Measurements from ENCODE around the gene ZNF286A.
A peak's percentile ranks its signal among the peaks of the same experiment; 100 is the strongest.
"Not testable (repeated sequence)": the region's sequence is repeated elsewhere in the genome, so short reads cannot be mapped to it uniquely, and the experiment has no call there.

The ZNF286A gene

GRCh38 chr17:15654401-15654800, 45.2 kb upstream of the ZNF286A start:
- not testable (repeated sequence) for H3K4me1 ChIP-seq (ENCODE audit: control insufficient read depth, low read depth, low read length); H3K27ac ChIP-seq (ENCODE audit: low read depth, low read length); H2BK120ac ChIP-seq (ENCODE audit: low read depth, low read length); H3K23ac ChIP-seq (ENCODE audit: low read length); H3K79me1 ChIP-seq (ENCODE audit: low read length); H3K18ac ChIP-seq (ENCODE audit: low read length); H3K36me3 ChIP-seq (ENCODE audit: control insufficient read depth, insufficient read depth, low read length); H3K4me3 ChIP-seq (ENCODE audit: low read length); DNase-seq; H4K8ac ChIP-seq (ENCODE audit: low read depth, low read length); H2BK15ac ChIP-seq (replicated peaks; ENCODE audit: low read depth); H2BK5ac ChIP-seq (ENCODE audit: low read length); H3K4ac ChIP-seq (ENCODE audit: low read depth, low read length); H3K79me2 ChIP-seq (ENCODE audit: control insufficient read depth, insufficient read depth, low read length); H3K56ac ChIP-seq (ENCODE audit: low read length); H3K27me3 ChIP-seq (ENCODE audit: insufficient read depth, low read length, poor library complexity); H3K4me2 ChIP-seq (ENCODE audit: low read length); H4K5ac ChIP-seq (ENCODE audit: low read length); H3K9ac ChIP-seq (ENCODE audit: low read length); H2AK5ac ChIP-seq (ENCODE audit: low read length)
- WGBS (ENCODE audit: extremely low coverage, insufficient coverage, low lambda C conversion rate) = no CpG with 5 or more reads among the region's 3 CpGs

- H3K27ac ChIP-seq (ENCODE audit: low read depth, low read length) = no peak overlapping the region
- H2AK5ac ChIP-seq (ENCODE audit: low read length) = no peak overlapping the region
- no peak overlapping the region for H3K56ac ChIP-seq (ENCODE audit: low read length)
- H3K36me3 ChIP-seq (ENCODE audit: control insufficient read depth, insufficient read depth, low read length) = no peaks in the 10 kb centered on the region
- H2BK5ac ChIP-seq (ENCODE audit: low read length) = no peak overlapping the region
- DNase-seq = peak; percentile 55
- no peak overlapping the region for H2BK15ac ChIP-seq (replicated peaks; ENCODE audit: low read depth)
- no peak overlapping the region for H3K23ac ChIP-seq (ENCODE audit: low read length)
- no peaks in the 10 kb centered on the region for H3K79me2 ChIP-seq (ENCODE audit: control insufficient read depth, insufficient read depth, low read length)
- H2BK120ac ChIP-seq (ENCODE audit: low read depth, low read length) = no peak overlapping the region
- WGBS (ENCODE audit: extremely low coverage, insufficient coverage, low lambda C conversion rate) = no CpG with 5 or more reads among the region's 3 CpGs
- no peak overlapping the region for H3K4me3 ChIP-seq (ENCODE audit: low read length)
- H3K9ac ChIP-seq (ENCODE audit: low read length) = no peak overlapping the region
- peaks cover 2% of the 10 kb centered on the region for H3K4me1 ChIP-seq (ENCODE audit: control insufficient read depth, low read depth, low read length)
- H3K4ac ChIP-seq (ENCODE audit: low read depth, low read length) = no peak overlapping the region
- no peaks in the 10 kb centered on the region for H3K27me3 ChIP-seq (ENCODE audit: insufficient read depth, low read length, poor library complexity)
- no peak overlapping the region for H3K4me2 ChIP-seq (ENCODE audit: low read length)
- no peak overlapping the region for H4K5ac ChIP-seq (ENCODE audit: low read length)
- H3K18ac ChIP-seq (ENCODE audit: low read length) = no peak overlapping the region
- H4K8ac ChIP-seq (ENCODE audit: low read depth, low read length) = no peak overlapping the region
- no peaks in the 10 kb centered on the region for H3K79me1 ChIP-seq (ENCODE audit: low read length)
These were observed 44.5 kb upstream of the ZNF286A start for GRCh38 chr17:15654886-15655561.

GRCh38 chr17:15657868-15658267, 41.7 kb upstream of the ZNF286A start:
- Histone ChIP-seq H2BK120ac (ENCODE audit: low read depth, low read length) (no peak overlapping the region), H3K79me2 (ENCODE audit: control insufficient read depth, insufficient read depth, low read length) (no peaks in the 10 kb centered on the region), H3K23ac (ENCODE audit: low read length) (no peak overlapping the region), H4K5ac (ENCODE audit: low read length) (no peak overlapping the region), H3K36me3 (ENCODE audit: control insufficient read depth, insufficient read depth, low read length) (no peaks in the 10 kb centered on the region), H3K9ac (ENCODE audit: low read length) (no peak overlapping the region), H2BK15ac (replicated peaks; ENCODE audit: low read depth) (no peak overlapping the region), H3K27ac (ENCODE audit: low read depth, low read length) (no peak overlapping the region), H3K4me3 (ENCODE audit: low read length) (no peak overlapping the region), H2AK5ac (ENCODE audit: low read length) (no peak overlapping the region), H3K4ac (ENCODE audit: low read depth, low read length) (no peak overlapping the region), H3K56ac (ENCODE audit: low read length) (no peak overlapping the region), H3K18ac (ENCODE audit: low read length) (no peak overlapping the region), H3K27me3 (ENCODE audit: insufficient read depth, low read length, poor library complexity) (no peaks in the 10 kb centered on the region), H4K8ac (ENCODE audit: low read depth, low read length) (no peak overlapping the region), H3K79me1 (ENCODE audit: low read length) (no peaks in the 10 kb centered on the region), H2BK5ac (ENCODE audit: low read length) (no peak overlapping the region), H3K4me2 (ENCODE audit: low read length) (no peak overlapping the region), H3K4me1 (ENCODE audit: control insufficient read depth, low read depth, low read length) (peaks cover 2% of the 10 kb centered on the region)
- DNase-seq = no peak

- no peak overlapping the region for H4K8ac ChIP-seq (ENCODE audit: low read depth, low read length)
- H3K4me2 ChIP-seq (ENCODE audit: low read length) = no peak overlapping the region
- H3K4me1 ChIP-seq (ENCODE audit: control insufficient read depth, low read depth, low read length) = peaks cover 2% of the 10 kb centered on the region
- no peak overlapping the region for H3K23ac ChIP-seq (ENCODE audit: low read length)
- H2AK5ac ChIP-seq (ENCODE audit: low read length) = no peak overlapping the region
- H2BK15ac ChIP-seq (replicated peaks; ENCODE audit: low read depth) = no peak overlapping the region
- no peak overlapping the region for H2BK120ac ChIP-seq (ENCODE audit: low read depth, low read length)
- no peaks in the 10 kb centered on the region for H3K36me3 ChIP-seq (ENCODE audit: control insufficient read depth, insufficient read depth, low read length)
- H3K79me2 ChIP-seq (ENCODE audit: control insufficient read depth, insufficient read depth, low read length) = no peaks in the 10 kb centered on the region
- no peak for DNase-seq
- H3K4me3 ChIP-seq (ENCODE audit: low read length) = no peak overlapping the region
- H3K79me1 ChIP-seq (ENCODE audit: low read length) = no peaks in the 10 kb centered on the region
- H3K4ac ChIP-seq (ENCODE audit: low read depth, low read length) = no peak overlapping the region
- no peak overlapping the region for H3K56ac ChIP-seq (ENCODE audit: low read length)
- H4K5ac ChIP-seq (ENCODE audit: low read length) = no peak overlapping the region
- no peak overlapping the region for H2BK5ac ChIP-seq (ENCODE audit: low read length)
- no peak overlapping the region for H3K18ac ChIP-seq (ENCODE audit: low read length)
- no peak overlapping the region for H3K27ac ChIP-seq (ENCODE audit: low read depth, low read length)
- H3K9ac ChIP-seq (ENCODE audit: low read length) = no peak overlapping the region
- no CpG with 5 or more reads among the region's 3 CpGs for WGBS (ENCODE audit: extremely low coverage, insufficient coverage, low lambda C conversion rate)
- no peaks in the 10 kb centered on the region for H3K27me3 ChIP-seq (ENCODE audit: insufficient read depth, low read length, poor library complexity)
These were observed 41.3 kb upstream of the ZNF286A start for GRCh38 chr17:15658296-15658695.

- no peaks in the 10 kb centered on the region for H3K79me1 ChIP-seq (ENCODE audit: low read length)
- H3K4me3 ChIP-seq (ENCODE audit: low read length) = no peak overlapping the region
- H3K36me3 ChIP-seq (ENCODE audit: control insufficient read depth, insufficient read depth, low read length) = peaks cover 2% of the 10 kb centered on the region
- no peak overlapping the region for H4K8ac ChIP-seq (ENCODE audit: low read depth, low read length)
- WGBS (ENCODE audit: extremely low coverage, insufficient coverage, low lambda C conversion rate) = no CpG with 5 or more reads among the region's 6 CpGs
- no peak overlapping the region for H2AK5ac ChIP-seq (ENCODE audit: low read length)
- H3K4me2 ChIP-seq (ENCODE audit: low read length) = no peak overlapping the region
- no peak for DNase-seq
- H2BK15ac ChIP-seq (replicated peaks; ENCODE audit: low read depth) = no peak overlapping the region
- peaks cover 2% of the 10 kb centered on the region for H3K4me1 ChIP-seq (ENCODE audit: control insufficient read depth, low read depth, low read length)
- H3K79me2 ChIP-seq (ENCODE audit: control insufficient read depth, insufficient read depth, low read length) = no peaks in the 10 kb centered on the region
- no peak overlapping the region for H3K27ac ChIP-seq (ENCODE audit: low read depth, low read length)
- no peak overlapping the region for H2BK120ac ChIP-seq (ENCODE audit: low read depth, low read length)
- no peak overlapping the region for H3K56ac ChIP-seq (ENCODE audit: low read length)
- H3K27me3 ChIP-seq (ENCODE audit: insufficient read depth, low read length, poor library complexity) = no peaks in the 10 kb centered on the region
- no peak overlapping the region for H4K5ac ChIP-seq (ENCODE audit: low read length)
- H2BK5ac ChIP-seq (ENCODE audit: low read length) = no peak overlapping the region
- H3K23ac ChIP-seq (ENCODE audit: low read length) = no peak overlapping the region
- H3K9ac ChIP-seq (ENCODE audit: low read length) = no peak overlapping the region
- H3K4ac ChIP-seq (ENCODE audit: low read depth, low read length) = no peak overlapping the region
- no peak overlapping the region for H3K18ac ChIP-seq (ENCODE audit: low read length)
These were observed 40.3 kb upstream of the ZNF286A start for GRCh38 chr17:15659236-15659635.

GRCh38 chr17:15659663-15660062, 39.9 kb upstream of the ZNF286A start:
- Histone ChIP-seq H2BK120ac (ENCODE audit: low read depth, low read length) (no peak overlapping the region), H2BK15ac (replicated peaks; ENCODE audit: low read depth) (no peak overlapping the region), H3K18ac (ENCODE audit: low read length) (no peak overlapping the region), H4K8ac (ENCODE audit: low read depth, low read length) (no peak overlapping the region), H3K56ac (ENCODE audit: low read length) (no peak overlapping the region), H3K27ac (ENCODE audit: low read depth, low read length) (no peak overlapping the region), H3K4me1 (ENCODE audit: control insufficient read depth, low read depth, low read length) (peaks cover 2% of the 10 kb centered on the region), H3K23ac (ENCODE audit: low read length) (no peak overlapping the region), H3K27me3 (ENCODE audit: insufficient read depth, low read length, poor library complexity) (no peaks in the 10 kb centered on the region), H3K4me3 (ENCODE audit: low read length) (no peak overlapping the region), H2AK5ac (ENCODE audit: low read length) (no peak overlapping the region), H3K9ac (ENCODE audit: low read length) (no peak overlapping the region), H3K79me2 (ENCODE audit: control insufficient read depth, insufficient read depth, low read length) (no peaks in the 10 kb centered on the region), H3K4me2 (ENCODE audit: low read length) (no peak overlapping the region), H2BK5ac (ENCODE audit: low read length) (no peak overlapping the region), H3K4ac (ENCODE audit: low read depth, low read length) (no peak overlapping the region), H3K36me3 (ENCODE audit: control insufficient read depth, insufficient read depth, low read length) (peaks cover 2% of the 10 kb centered on the region), H4K5ac (ENCODE audit: low read length) (no peak overlapping the region), H3K79me1 (ENCODE audit: low read length) (no peaks in the 10 kb centered on the region)
- peak; percentile 92 for DNase-seq
- WGBS (ENCODE audit: extremely low coverage, insufficient coverage, low lambda C conversion rate) = no CpG with 5 or more reads among the region's 4 CpGs
